ENCODE results near the gene MYF5. TPM values are rescaled to one million over a fixed set of nuclear protein-coding genes. Genes with fewer than 3 reads are reported as not detected.

Gene MYF5
- total and polyA plus RNA-seq, 10 of the 15 experiments (the other 5 are each of a cell fraction or from before 2014, with no cell fraction given) = not detected

DNA sequence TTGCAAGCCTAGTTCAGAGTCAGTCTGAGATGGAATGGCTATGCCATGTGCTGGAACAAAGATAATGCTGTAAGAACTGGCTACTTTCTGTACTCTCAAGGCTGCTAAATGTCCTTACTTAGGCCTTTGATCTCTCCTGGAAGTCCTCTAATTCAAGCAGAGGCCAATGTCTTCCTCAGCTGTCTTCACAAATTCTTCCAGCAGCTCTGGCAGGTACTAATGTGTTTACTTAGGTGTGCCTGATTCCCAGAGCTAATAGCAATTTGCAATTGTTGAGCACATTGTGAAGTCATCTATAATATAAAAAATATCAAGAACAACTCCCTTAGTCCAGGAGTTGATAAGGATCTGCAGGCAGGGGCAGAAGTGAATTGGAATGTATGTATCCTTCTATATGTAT is 3.8 kb upstream of the MYF5 start:
- Histone ChIP-seq H3K27ac (ENCODE audit: control insufficient read depth, insufficient read depth) (no peak overlapping the region), H3K4me2 (ENCODE audit: control insufficient read depth, insufficient read depth) (no peak overlapping the region), H3K4me3 (no peak overlapping the region), H2AFZ (ENCODE audit: control insufficient read depth, low read depth, low read length) (no peak overlapping the region), H3K36me3 (ENCODE audit: control insufficient read depth in 2 of 2, insufficient read depth in 2 of 2, low read length in 1 of 2) (no peaks in the 10 kb centered on the region), H3K27me3 (replicated peaks in 1 of 2; ENCODE audit: control insufficient read depth in 2 of 2, insufficient read depth in 2 of 2, low read length in 1 of 2) (peaks cover 10 to 24% of the 10 kb centered on the region in 2 experiments), H3K9me3 (replicated peaks; ENCODE audit: control insufficient read depth, insufficient read depth, low read length) (no peaks in the 10 kb centered on the region), H3K9ac (ENCODE audit: control insufficient read depth, insufficient read depth, low read length) (no peak overlapping the region), H3K79me2 (ENCODE audit: control insufficient read depth, insufficient read depth, low read length) (no peaks in the 10 kb centered on the region), H4K20me1 (ENCODE audit: control insufficient read depth, insufficient read depth) (no peaks in the 10 kb centered on the region), H3K4me1 (ENCODE audit: control insufficient read depth, insufficient read depth, low read length) (no peaks in the 10 kb centered on the region)
- ChIA-PET RAD21 (ENCODE audit: unreplicated experiment) (no interaction called here), POLR2A (no interaction called here), SMC1A (ENCODE audit: uncharacterized antibody, unreplicated experiment) (interaction anchor here (0.8 to 1.4 kb wide), 2 partner anchors 9 to 49 kb away, joined by 3 read pairs; no protein-coding TSS in a partner anchor), CTCF (interaction anchor here (1.0 to 1.2 kb wide), 2 partner anchors 10 to 50 kb away, joined by 3 read pairs; no protein-coding TSS in a partner anchor)
- FAIRE-seq (no peak), ATAC-seq (no peak), DNase-seq (ENCODE audit: low read depth, low spot score) (no peak)
- intact Hi-C loops (cut with micrococcal nuclease; ENCODE audit: unreplicated experiment) = loop anchor here (5.0 kb wide), 1 partner anchor 241 kb away; no protein-coding TSS in a partner anchor
- BruUV-seq (replicated peaks) = no TSS peak
- in situ Hi-C loops (cut with MboI) = no loop called here
- TF ChIP-seq, protein P1, sequence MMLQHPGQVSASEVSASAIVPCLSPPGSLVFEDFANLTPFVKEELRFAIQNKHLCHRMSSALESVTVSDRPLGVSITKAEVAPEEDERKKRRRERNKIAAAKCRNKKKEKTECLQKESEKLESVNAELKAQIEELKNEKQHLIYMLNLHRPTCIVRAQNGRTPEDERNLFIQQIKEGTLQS (IDR thresholded peaks at IDR 0.05; ENCODE audit: borderline replicate concordance, extremely low read depth, low read depth, low read length) = no peak
- TF ChIP-seq BCLAF1 (IDR thresholded peaks at IDR 0.05) (no peak), MYC (IDR thresholded peaks at IDR 0.05; ENCODE audit: insufficient read depth, insufficient read length, insufficient replicate concordance, low read length, severe bottlenecking) (no peak), PAX8 (IDR thresholded peaks at IDR 0.05) (no peak), ESRRA (IDR thresholded peaks at IDR 0.05; ENCODE audit: low read length) (no peak), MEF2B (IDR thresholded peaks at IDR 0.05; ENCODE audit: partially characterized antibody, poor library complexity, severe bottlenecking) (no peak), RFX5 (IDR thresholded peaks at IDR 0.05; ENCODE audit: low read depth, low read length) (no peak), BMI1 (IDR thresholded peaks at IDR 0.05; ENCODE audit: borderline replicate concordance) (no peak), ZNF274 (IDR thresholded peaks at IDR 0.05; ENCODE audit: insufficient read depth, insufficient read length) (no peak), RB1 (IDR thresholded peaks at IDR 0.05; ENCODE audit: borderline replicate concordance) (no peak), BCL3 (IDR thresholded peaks at IDR 0.05; ENCODE audit: borderline replicate concordance, insufficient read depth, low read depth, low read length, poor library complexity, severe bottlenecking) (no peak), IKZF1 (conservative IDR thresholded peaks at IDR 0.05) (no peak), DPF2 (IDR thresholded peaks at IDR 0.05) (no peak), CHD1 (IDR thresholded peaks at IDR 0.05; ENCODE audit: low read depth, low read length) (no peak)
- TF ChIP-seq, protein P2, sequence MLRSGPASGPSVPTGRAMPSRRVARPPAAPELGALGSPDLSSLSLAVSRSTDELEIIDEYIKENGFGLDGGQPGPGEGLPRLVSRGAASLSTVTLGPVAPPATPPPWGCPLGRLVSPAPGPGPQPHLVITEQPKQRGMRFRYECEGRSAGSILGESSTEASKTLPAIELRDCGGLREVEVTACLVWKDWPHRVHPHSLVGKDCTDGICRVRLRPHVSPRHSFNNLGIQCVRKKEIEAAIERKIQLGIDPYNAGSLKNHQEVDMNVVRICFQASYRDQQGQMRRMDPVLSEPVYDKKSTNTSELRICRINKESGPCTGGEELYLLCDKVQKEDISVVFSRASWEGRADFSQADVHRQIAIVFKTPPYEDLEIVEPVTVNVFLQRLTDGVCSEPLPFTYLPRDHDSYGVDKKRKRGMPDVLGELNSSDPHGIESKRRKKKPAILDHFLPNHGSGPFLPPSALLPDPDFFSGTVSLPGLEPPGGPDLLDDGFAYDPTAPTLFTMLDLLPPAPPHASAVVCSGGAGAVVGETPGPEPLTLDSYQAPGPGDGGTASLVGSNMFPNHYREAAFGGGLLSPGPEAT (IDR thresholded peaks at IDR 0.05; ENCODE audit: low read depth) = no peak
- TF ChIP-seq, protein P3, sequence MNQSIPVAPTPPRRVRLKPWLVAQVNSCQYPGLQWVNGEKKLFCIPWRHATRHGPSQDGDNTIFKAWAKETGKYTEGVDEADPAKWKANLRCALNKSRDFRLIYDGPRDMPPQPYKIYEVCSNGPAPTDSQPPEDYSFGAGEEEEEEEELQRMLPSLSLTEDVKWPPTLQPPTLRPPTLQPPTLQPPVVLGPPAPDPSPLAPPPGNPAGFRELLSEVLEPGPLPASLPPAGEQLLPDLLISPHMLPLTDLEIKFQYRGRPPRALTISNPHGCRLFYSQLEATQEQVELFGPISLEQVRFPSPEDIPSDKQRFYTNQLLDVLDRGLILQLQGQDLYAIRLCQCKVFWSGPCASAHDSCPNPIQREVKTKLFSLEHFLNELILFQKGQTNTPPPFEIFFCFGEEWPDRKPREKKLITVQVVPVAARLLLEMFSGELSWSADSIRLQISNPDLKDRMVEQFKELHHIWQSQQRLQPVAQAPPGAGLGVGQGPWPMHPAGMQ (IDR thresholded peaks at IDR 0.05; ENCODE audit: borderline replicate concordance) = no peak

Measured in GM12878 (cell line).